HEK293 (cell line): ENCODE results near the gene DDX24.
A peak's percentile ranks its signal among the peaks of the same experiment; 100 is the strongest.

Source experiments
- CTCF ChIA-PET: fragments of 350-600 bp; formaldehyde crosslinking; extraction: SDS; loops from one replicate; lab custom pipeline; 2021; ENCODE audit warnings: antibody characterized with exemption; lab: Yijun Ruan, JAX
- POLR2A ChIA-PET: fragments of 300-600 bp; formaldehyde crosslinking; extraction: SDS; loops from one replicate; lab custom pipeline; 2020; ENCODE audit warnings: antibody characterized with exemption, inconsistent platforms; lab: Yijun Ruan, JAX
- H3K27ac ChIP-seq: fragments of 200-500 bp; sonication (Bioruptor generic); 2 replicates; pipeline ENCODE4 v1.5.1; 2014; ENCODE audit warnings: low read depth, low read length, control low read depth, inconsistent platforms; ENCODE audit errors: extremely low read depth
- H3K36me3 ChIP-seq, 2 experiments: fragments of 200-500 bp in 1 of 2; sonication (Bioruptor generic) in 1 of 2; 1 replicate in 1 of 2; 2 replicates in 1 of 2; pipeline ENCODE4 v1.5.1; 2014 to 2017; ENCODE audit warnings: inconsistent platforms in 2 of 2, low read length in 2 of 2; ENCODE audit not compliant: control insufficient read depth in 2 of 2, insufficient read depth in 1 of 2
- H3K4me1 ChIP-seq: fragments of 200-500 bp; sonication (Bioruptor generic); 2 replicates; pipeline ENCODE4 v1.5.1; 2014; ENCODE audit warnings: mild to moderate bottlenecking, low read length, inconsistent platforms; ENCODE audit not compliant: control insufficient read depth, insufficient read depth
- H3K4me3 ChIP-seq: 2 replicates; pipeline ENCODE4 v1.5.1; 2011; ENCODE audit warnings: low read depth, mild to moderate bottlenecking, control low read depth, low read length, moderate library complexity
- H3K9me3 ChIP-seq: fragments of 200-500 bp; sonication (Bioruptor generic); 2 replicates; pipeline ENCODE4 v1.5.1; 2014; ENCODE audit warnings: low read depth, low read length, inconsistent platforms; ENCODE audit not compliant: control insufficient read depth, insufficient read depth
- IKZF3 ChIP-seq: fragments of 450-650 bp; IDR thresholded peaks from 2 replicates; pipeline ENCODE4 v1.5.0; 2018; ENCODE audit warnings: missing biosample characterization, mild to moderate bottlenecking, missing genetic modification characterization, moderate library complexity
- KLF10 ChIP-seq: fragments of 450-650 bp; IDR thresholded peaks from 2 replicates; pipeline ENCODE4 v1.5.1; 2018; ENCODE audit warnings: missing biosample characterization, mild to moderate bottlenecking, missing genetic modification characterization
- OVOL3 ChIP-seq: fragments of 450-650 bp; formaldehyde crosslinking; IDR thresholded peaks from 2 replicates; pipeline ENCODE4 v1.5.1; 2016; ENCODE audit warnings: missing biosample characterization, missing genetic modification characterization
- ZNF112 ChIP-seq: fragments of 450-650 bp; formaldehyde crosslinking; IDR thresholded peaks from 2 replicates; pipeline ENCODE4 v1.5.0; 2017; ENCODE audit warnings: missing biosample characterization, missing genetic modification characterization
- ZNF121 ChIP-seq: fragments of 450-650 bp; formaldehyde crosslinking; IDR thresholded peaks from 2 replicates; pipeline ENCODE4 v1.5.1; 2016; ENCODE audit warnings: missing biosample characterization, missing genetic modification characterization
- ZNF138 ChIP-seq: fragments of 450-650 bp; formaldehyde crosslinking; IDR thresholded peaks from 2 replicates; pipeline ENCODE4 v1.5.1; 2016; ENCODE audit warnings: missing biosample characterization, missing genetic modification characterization, borderline replicate concordance
- ZNF157 ChIP-seq: fragments of 450-650 bp; formaldehyde crosslinking; IDR thresholded peaks from 2 replicates; pipeline ENCODE4 v1.5.1; 2016; ENCODE audit warnings: missing biosample characterization, missing genetic modification characterization
- ZNF16 ChIP-seq: fragments of 450-650 bp; formaldehyde crosslinking; IDR thresholded peaks from 2 replicates; pipeline ENCODE4 v1.5.1; 2016; ENCODE audit warnings: low read depth, missing biosample characterization, missing genetic modification characterization
- ZNF169 ChIP-seq: fragments of 450-650 bp; formaldehyde crosslinking; IDR thresholded peaks from 2 replicates; pipeline ENCODE4 v1.5.1; 2016; ENCODE audit warnings: missing biosample characterization, missing genetic modification characterization
- ZNF223 ChIP-seq: fragments of 450-650 bp; formaldehyde crosslinking; IDR thresholded peaks from 2 replicates; pipeline ENCODE4 v1.5.1; 2016; ENCODE audit warnings: missing biosample characterization, missing genetic modification characterization
- ZNF292 ChIP-seq: fragments of 450-650 bp; formaldehyde crosslinking; IDR thresholded peaks from 2 replicates; pipeline ENCODE4 v1.5.1; 2016; ENCODE audit warnings: low read depth, missing biosample characterization, missing genetic modification characterization, borderline replicate concordance
- ZNF302 ChIP-seq: fragments of 450-650 bp; formaldehyde crosslinking; IDR thresholded peaks from 2 replicates; pipeline ENCODE4 v1.5.1; 2016; ENCODE audit warnings: missing biosample characterization, missing genetic modification characterization, low read depth
- ZNF37A ChIP-seq: fragments of 450-650 bp; IDR thresholded peaks from 2 replicates; pipeline ENCODE4 v1.5.1; 2018; ENCODE audit warnings: missing biosample characterization, missing genetic modification characterization
- ZNF529 ChIP-seq: fragments of 450-650 bp; formaldehyde crosslinking; IDR thresholded peaks from 2 replicates; pipeline ENCODE4 v1.5.1; 2017; ENCODE audit warnings: missing genetic modification characterization, missing biosample characterization; ENCODE audit not compliant: insufficient replicate concordance
- ZNF571 ChIP-seq: fragments of 450-650 bp; formaldehyde crosslinking; IDR thresholded peaks from 2 replicates; pipeline ENCODE4 v1.5.0; 2017; ENCODE audit warnings: missing biosample characterization, missing genetic modification characterization
- ZNF596 ChIP-seq: fragments of 450-650 bp; IDR thresholded peaks from 2 replicates; pipeline ENCODE4 v1.5.0; 2018; ENCODE audit warnings: missing biosample characterization, mild to moderate bottlenecking, missing genetic modification characterization, moderate library complexity
- ZNF660 ChIP-seq: fragments of 450-650 bp; IDR thresholded peaks from 2 replicates; pipeline ENCODE4 v1.5.1; 2018; ENCODE audit warnings: missing biosample characterization, mild to moderate bottlenecking, missing genetic modification characterization
- ZNF664 ChIP-seq: fragments of 450-650 bp; formaldehyde crosslinking; IDR thresholded peaks from 2 replicates; pipeline ENCODE4 v1.5.1; 2016; ENCODE audit warnings: missing biosample characterization, missing genetic modification characterization
- ZNF777 ChIP-seq: fragments of 450-650 bp; formaldehyde crosslinking; IDR thresholded peaks from 2 replicates; pipeline ENCODE4 v1.5.1; 2017; ENCODE audit warnings: missing biosample characterization, missing genetic modification characterization, borderline replicate concordance
- TF ChIP-seq, protein P1 (sequence below): fragments of 450-650 bp; formaldehyde crosslinking; IDR thresholded peaks from 2 replicates; pipeline ENCODE4 v1.5.1; 2016; ENCODE audit warnings: missing biosample characterization, missing genetic modification characterization
- TF ChIP-seq, protein P2 (sequence below): fragments of 450-650 bp; formaldehyde crosslinking; IDR thresholded peaks from 2 replicates; pipeline ENCODE4 v1.5.1; 2016; ENCODE audit warnings: missing biosample characterization, missing genetic modification characterization
- TF ChIP-seq, protein P3 (sequence below): fragments of 450-650 bp; formaldehyde crosslinking; IDR thresholded peaks from 2 replicates; pipeline ENCODE4 v1.5.1; 2016; ENCODE audit warnings: missing biosample characterization, missing genetic modification characterization
- TF ChIP-seq, protein P4 (sequence below): fragments of 450-650 bp; formaldehyde crosslinking; IDR thresholded peaks from 2 replicates; pipeline ENCODE4 v1.5.1; 2017; ENCODE audit warnings: missing biosample characterization, missing genetic modification characterization
- TF ChIP-seq, protein P5 (sequence below): fragments of 450-650 bp; formaldehyde crosslinking; IDR thresholded peaks from 2 replicates; pipeline ENCODE4 v1.5.1; 2016; ENCODE audit warnings: missing biosample characterization, missing genetic modification characterization

Gene DDX24

DNA sequence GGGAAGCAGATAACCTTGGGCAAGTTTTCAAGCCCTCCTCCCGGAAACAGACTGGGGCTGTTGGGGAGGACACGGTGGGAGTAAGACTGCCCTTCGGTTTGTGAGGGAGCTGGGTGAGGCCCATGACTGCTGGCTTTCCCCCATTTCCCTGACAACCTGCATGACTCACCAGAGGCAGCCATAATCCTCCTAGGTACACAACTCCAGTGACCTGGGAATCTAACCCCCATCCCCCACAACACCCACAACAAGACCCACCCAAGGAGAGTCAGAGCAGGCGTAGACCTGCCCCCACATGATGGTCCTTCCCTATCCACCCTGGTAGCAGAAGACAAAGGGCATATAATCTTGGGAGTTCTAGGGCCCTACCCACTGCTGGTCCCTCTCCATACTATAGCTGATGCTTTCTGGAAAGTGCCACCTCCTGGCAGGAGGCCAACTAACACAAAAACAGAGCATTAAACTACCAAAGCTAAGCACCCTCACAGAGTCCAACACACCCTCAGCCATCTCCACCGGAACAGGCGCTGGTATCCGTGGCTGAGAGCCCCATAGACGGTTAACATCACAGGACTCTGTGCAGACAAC, 14.8 kb downstream of the DDX24 start (continued):
- TF ChIP-seq OVOL3 (tag by site-specific recombination) (no peak), ZNF571 (tag by site-specific recombination) (no peak), ZNF157 (tag by site-specific recombination) (no peak), ZNF292 (tag by site-specific recombination) (no peak), ZNF138 (tag by site-specific recombination) (no peak), IKZF3 (peak; percentile 9; the same call in 1 of the 2 replicates), ZNF529 (tag by site-specific recombination) (no peak), ZNF223 (tag by site-specific recombination) (no peak), ZNF777 (tag by site-specific recombination) (no peak), ZNF596 (tag by site-specific recombination) (no peak), ZNF664 (tag by site-specific recombination) (no peak), ZNF16 (tag by site-specific recombination) (no peak), ZNF302 (no peak)
- TF ChIP-seq, protein P1, sequence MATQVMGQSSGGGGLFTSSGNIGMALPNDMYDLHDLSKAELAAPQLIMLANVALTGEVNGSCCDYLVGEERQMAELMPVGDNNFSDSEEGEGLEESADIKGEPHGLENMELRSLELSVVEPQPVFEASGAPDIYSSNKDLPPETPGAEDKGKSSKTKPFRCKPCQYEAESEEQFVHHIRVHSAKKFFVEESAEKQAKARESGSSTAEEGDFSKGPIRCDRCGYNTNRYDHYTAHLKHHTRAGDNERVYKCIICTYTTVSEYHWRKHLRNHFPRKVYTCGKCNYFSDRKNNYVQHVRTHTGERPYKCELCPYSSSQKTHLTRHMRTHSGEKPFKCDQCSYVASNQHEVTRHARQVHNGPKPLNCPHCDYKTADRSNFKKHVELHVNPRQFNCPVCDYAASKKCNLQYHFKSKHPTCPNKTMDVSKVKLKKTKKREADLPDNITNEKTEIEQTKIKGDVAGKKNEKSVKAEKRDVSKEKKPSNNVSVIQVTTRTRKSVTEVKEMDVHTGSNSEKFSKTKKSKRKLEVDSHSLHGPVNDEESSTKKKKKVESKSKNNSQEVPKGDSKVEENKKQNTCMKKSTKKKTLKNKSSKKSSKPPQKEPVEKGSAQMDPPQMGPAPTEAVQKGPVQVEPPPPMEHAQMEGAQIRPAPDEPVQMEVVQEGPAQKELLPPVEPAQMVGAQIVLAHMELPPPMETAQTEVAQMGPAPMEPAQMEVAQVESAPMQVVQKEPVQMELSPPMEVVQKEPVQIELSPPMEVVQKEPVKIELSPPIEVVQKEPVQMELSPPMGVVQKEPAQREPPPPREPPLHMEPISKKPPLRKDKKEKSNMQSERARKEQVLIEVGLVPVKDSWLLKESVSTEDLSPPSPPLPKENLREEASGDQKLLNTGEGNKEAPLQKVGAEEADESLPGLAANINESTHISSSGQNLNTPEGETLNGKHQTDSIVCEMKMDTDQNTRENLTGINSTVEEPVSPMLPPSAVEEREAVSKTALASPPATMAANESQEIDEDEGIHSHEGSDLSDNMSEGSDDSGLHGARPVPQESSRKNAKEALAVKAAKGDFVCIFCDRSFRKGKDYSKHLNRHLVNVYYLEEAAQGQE (tag by site-specific recombination), result no peak
- TF ChIP-seq, protein P2, sequence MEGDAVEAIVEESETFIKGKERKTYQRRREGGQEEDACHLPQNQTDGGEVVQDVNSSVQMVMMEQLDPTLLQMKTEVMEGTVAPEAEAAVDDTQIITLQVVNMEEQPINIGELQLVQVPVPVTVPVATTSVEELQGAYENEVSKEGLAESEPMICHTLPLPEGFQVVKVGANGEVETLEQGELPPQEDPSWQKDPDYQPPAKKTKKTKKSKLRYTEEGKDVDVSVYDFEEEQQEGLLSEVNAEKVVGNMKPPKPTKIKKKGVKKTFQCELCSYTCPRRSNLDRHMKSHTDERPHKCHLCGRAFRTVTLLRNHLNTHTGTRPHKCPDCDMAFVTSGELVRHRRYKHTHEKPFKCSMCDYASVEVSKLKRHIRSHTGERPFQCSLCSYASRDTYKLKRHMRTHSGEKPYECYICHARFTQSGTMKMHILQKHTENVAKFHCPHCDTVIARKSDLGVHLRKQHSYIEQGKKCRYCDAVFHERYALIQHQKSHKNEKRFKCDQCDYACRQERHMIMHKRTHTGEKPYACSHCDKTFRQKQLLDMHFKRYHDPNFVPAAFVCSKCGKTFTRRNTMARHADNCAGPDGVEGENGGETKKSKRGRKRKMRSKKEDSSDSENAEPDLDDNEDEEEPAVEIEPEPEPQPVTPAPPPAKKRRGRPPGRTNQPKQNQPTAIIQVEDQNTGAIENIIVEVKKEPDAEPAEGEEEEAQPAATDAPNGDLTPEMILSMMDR (tag by site-specific recombination), result no peak
- TF ChIP-seq, protein P3, sequence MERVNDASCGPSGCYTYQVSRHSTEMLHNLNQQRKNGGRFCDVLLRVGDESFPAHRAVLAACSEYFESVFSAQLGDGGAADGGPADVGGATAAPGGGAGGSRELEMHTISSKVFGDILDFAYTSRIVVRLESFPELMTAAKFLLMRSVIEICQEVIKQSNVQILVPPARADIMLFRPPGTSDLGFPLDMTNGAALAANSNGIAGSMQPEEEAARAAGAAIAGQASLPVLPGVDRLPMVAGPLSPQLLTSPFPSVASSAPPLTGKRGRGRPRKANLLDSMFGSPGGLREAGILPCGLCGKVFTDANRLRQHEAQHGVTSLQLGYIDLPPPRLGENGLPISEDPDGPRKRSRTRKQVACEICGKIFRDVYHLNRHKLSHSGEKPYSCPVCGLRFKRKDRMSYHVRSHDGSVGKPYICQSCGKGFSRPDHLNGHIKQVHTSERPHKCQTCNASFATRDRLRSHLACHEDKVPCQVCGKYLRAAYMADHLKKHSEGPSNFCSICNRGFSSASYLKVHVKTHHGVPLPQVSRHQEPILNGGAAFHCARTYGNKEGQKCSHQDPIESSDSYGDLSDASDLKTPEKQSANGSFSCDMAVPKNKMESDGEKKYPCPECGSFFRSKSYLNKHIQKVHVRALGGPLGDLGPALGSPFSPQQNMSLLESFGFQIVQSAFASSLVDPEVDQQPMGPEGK (tag by site-specific recombination), result peak; percentile 86
- TF ChIP-seq, protein P4, sequence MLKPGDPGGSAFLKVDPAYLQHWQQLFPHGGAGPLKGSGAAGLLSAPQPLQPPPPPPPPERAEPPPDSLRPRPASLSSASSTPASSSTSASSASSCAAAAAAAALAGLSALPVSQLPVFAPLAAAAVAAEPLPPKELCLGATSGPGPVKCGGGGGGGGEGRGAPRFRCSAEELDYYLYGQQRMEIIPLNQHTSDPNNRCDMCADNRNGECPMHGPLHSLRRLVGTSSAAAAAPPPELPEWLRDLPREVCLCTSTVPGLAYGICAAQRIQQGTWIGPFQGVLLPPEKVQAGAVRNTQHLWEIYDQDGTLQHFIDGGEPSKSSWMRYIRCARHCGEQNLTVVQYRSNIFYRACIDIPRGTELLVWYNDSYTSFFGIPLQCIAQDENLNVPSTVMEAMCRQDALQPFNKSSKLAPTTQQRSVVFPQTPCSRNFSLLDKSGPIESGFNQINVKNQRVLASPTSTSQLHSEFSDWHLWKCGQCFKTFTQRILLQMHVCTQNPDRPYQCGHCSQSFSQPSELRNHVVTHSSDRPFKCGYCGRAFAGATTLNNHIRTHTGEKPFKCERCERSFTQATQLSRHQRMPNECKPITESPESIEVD (tag by site-specific recombination), result no peak

DNA sequence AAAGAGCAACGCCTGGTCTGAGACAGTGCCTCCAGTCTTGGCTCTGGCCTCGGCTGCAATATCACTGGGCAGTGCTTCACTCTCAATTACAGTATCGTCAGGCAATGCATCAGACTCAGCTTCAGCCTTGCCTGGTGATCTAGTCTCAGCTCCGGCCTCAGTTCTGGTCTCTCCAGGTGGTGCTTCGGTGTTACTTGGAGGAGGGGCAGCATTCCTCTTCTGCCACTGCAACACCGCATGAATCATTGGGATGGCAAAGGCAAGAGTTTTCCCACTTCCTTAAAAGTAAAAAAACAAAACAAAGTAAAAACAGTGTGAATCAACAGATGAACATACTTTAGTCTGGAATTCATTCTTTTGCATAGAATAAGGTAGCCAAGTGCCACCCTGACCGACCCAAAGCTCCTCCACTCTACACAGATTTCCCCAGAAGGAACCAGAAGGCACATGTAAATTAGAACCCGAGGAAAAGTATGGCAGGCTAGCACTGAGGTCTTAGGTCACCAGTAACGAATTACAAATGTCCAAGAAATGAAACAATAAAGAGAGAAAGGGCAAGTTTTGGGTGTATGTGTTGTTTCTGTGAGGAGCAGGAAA, 18.6 kb downstream of the DDX24 start:
- POLR2A ChIA-PET, result no interaction called here
- peaks cover 9% of the 10 kb centered on the region; the same call in 1 of the 2 replicates for H3K4me1 ChIP-seq
- CTCF ChIA-PET, result interaction anchor here (0.5 to 0.9 kb wide), 2 partner anchors 10 to 27 kb away, joined by 3 read pairs; no protein-coding TSS in a partner anchor
- no peak overlapping the region for H3K27ac ChIP-seq
- H3K4me3 ChIP-seq, result no peak overlapping the region
- peaks cover 54 to 56% of the 10 kb centered on the region in 2 experiments for H3K36me3 ChIP-seq
- no peaks in the 10 kb centered on the region for H3K9me3 ChIP-seq
- TF ChIP-seq ZNF138 (tag by site-specific recombination) (no peak), ZNF37A (no peak), ZNF121 (no peak), KLF10 (tag by site-specific recombination) (no peak), ZNF169 (tag by site-specific recombination) (no peak), ZNF112 (tag by site-specific recombination) (no peak), ZNF660 (tag by site-specific recombination) (no peak)
- TF ChIP-seq, protein P5, sequence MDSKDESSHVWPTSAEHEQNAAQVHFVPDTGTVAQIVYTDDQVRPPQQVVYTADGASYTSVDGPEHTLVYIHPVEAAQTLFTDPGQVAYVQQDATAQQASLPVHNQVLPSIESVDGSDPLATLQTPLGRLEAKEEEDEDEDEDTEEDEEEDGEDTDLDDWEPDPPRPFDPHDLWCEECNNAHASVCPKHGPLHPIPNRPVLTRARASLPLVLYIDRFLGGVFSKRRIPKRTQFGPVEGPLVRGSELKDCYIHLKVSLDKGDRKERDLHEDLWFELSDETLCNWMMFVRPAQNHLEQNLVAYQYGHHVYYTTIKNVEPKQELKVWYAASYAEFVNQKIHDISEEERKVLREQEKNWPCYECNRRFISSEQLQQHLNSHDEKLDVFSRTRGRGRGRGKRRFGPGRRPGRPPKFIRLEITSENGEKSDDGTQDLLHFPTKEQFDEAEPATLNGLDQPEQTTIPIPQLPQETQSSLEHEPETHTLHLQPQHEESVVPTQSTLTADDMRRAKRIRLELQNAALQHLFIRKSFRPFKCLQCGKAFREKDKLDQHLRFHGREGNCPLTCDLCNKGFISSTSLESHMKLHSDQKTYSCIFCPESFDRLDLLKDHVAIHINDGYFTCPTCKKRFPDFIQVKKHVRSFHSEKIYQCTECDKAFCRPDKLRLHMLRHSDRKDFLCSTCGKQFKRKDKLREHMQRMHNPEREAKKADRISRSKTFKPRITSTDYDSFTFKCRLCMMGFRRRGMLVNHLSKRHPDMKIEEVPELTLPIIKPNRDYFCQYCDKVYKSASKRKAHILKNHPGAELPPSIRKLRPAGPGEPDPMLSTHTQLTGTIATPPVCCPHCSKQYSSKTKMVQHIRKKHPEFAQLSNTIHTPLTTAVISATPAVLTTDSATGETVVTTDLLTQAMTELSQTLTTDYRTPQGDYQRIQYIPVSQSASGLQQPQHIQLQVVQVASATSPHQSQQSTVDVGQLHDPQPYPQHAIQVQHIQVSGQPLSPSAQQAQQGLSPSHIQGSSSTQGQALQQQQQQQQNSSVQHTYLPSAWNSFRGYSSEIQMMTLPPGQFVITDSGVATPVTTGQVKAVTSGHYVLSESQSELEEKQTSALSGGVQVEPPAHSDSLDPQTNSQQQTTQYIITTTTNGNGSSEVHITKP (tag by site-specific recombination), result no peak
